OCI-LY7 (cell line): ENCODE measurements around the gene ITIH3.

Source experiments
- CTCF ChIP-seq: fragments of 200-600 bp; sonication (generic); conservative IDR thresholded peaks from 2 replicates; pipeline ENCODE4 v1.5.1; 2014; ENCODE audit warnings: mild to moderate bottlenecking, antibody characterized with exemption, low read length, moderate library complexity, mixed read lengths
- EZH2phosphoT487 ChIP-seq: fragments of 200-600 bp; sonication (generic); IDR thresholded peaks from 2 replicates; pipeline ENCODE4 v1.6.1; 2018; ENCODE audit warnings: low read depth, borderline replicate concordance, mild to moderate bottlenecking, mixed run types, antibody characterized with exemption, low read length, moderate library complexity, mixed read lengths

DNA sequence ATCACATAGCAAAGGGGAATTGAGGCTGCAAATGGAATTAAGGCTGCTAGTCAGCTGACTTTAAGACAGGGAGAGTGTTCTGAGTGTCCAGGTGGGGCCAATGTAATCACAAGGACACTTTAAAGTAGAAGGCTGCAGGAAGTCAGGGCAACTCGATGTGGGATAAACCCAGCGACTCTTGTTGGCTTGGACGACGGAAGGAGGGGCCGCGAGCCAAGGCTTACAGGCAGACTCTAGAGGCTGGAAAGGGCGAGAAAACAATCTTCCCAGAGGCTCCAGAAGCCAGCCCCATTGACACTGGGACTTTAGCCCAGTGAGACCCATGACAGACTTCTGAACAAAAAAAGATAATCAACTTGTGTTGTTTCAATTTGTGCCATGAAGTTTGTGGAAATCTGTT lies 53.1 kb downstream of the ITIH3 start:
- TF ChIP-seq CTCF (no peak), EZH2phosphoT487 (no peak)
